Astrocyte (in vitro differentiated cells and primary cell): ENCODE measurements around the gene CNTNAP5. TPM values are rescaled to one million over a fixed set of nuclear protein-coding genes. Genes with fewer than 3 reads are reported as not detected.

Source experiments
- DNase-seq: peaks from one replicate; pipeline ENCODE4 v3.0.0-alpha.2; 2010; ENCODE audit warnings: low read depth
- FAIRE-seq: peaks from 2 replicates; lab custom pipeline; 2011; peaks lifted over from hg19 to GRCh38; lab: Jason Lieb, UNC
- H2AFZ ChIP-seq: 2 replicates; pipeline ENCODE4 v1.6.0; 2012; ENCODE audit warnings: low read depth, low read length, inconsistent platforms
- H3K27ac ChIP-seq: 2 replicates; pipeline ENCODE4 v1.5.1; 2011; ENCODE audit warnings: low read depth, low read length, inconsistent platforms
- H3K27me3 ChIP-seq: 2 replicates; pipeline ENCODE4 v1.6.0; 2011; ENCODE audit warnings: low read length, inconsistent platforms; ENCODE audit not compliant: insufficient read depth
- H3K36me3 ChIP-seq: 2 replicates; pipeline ENCODE4 v1.5.1; 2011; ENCODE audit warnings: low read length, inconsistent platforms; ENCODE audit not compliant: insufficient read depth
- H3K4me1 ChIP-seq: 2 replicates; pipeline ENCODE4 v1.5.1; 2011; ENCODE audit warnings: low read length, inconsistent platforms; ENCODE audit not compliant: insufficient read depth
- H3K4me2 ChIP-seq: 2 replicates; pipeline ENCODE4 v1.6.0; 2012; ENCODE audit warnings: low read length, inconsistent platforms
- H3K4me3 ChIP-seq: 2 replicates; pipeline ENCODE4 v1.5.1; 2011; ENCODE audit warnings: low read depth, mild to moderate bottlenecking, low read length, inconsistent platforms; ENCODE audit not compliant: insufficient read depth
- H3K79me2 ChIP-seq: 2 replicates; pipeline ENCODE4 v1.6.0; 2012; ENCODE audit warnings: mild to moderate bottlenecking, low read length, inconsistent platforms; ENCODE audit not compliant: insufficient read depth
- H3K9ac ChIP-seq: 2 replicates; pipeline ENCODE4 v1.6.0; 2012; ENCODE audit warnings: mild to moderate bottlenecking, low read length, inconsistent platforms
- H3K9me3 ChIP-seq: 2 replicates; pipeline ENCODE4 v1.5.1; 2012; ENCODE audit warnings: low read depth, mild to moderate bottlenecking, low read length, inconsistent platforms; ENCODE audit not compliant: insufficient read depth
- H4K20me1 ChIP-seq: 2 replicates; pipeline ENCODE4 v1.6.0; 2012; ENCODE audit warnings: low read length, inconsistent platforms; ENCODE audit not compliant: insufficient read depth
- H3K27ac Mint-ChIP-seq: one replicate; pipeline ENCODE4 v1.8.0; 2021; ENCODE audit warnings: mild to moderate bottlenecking, mixed read lengths; ENCODE audit not compliant: unreplicated experiment
- H3K27me3 Mint-ChIP-seq: one replicate; pipeline ENCODE4 v1.8.0; 2021; ENCODE audit warnings: low read depth, mixed read lengths; ENCODE audit not compliant: unreplicated experiment
- H3K36me3 Mint-ChIP-seq: one replicate; pipeline ENCODE4 v1.8.0; 2021; ENCODE audit warnings: low read depth, mixed read lengths; ENCODE audit not compliant: unreplicated experiment
- H3K4me1 Mint-ChIP-seq: one replicate; pipeline ENCODE4 v1.8.0; 2021; ENCODE audit warnings: low read depth, mixed read lengths; ENCODE audit not compliant: unreplicated experiment
- H3K4me3 Mint-ChIP-seq: one replicate; pipeline ENCODE4 v1.8.0; 2021; ENCODE audit warnings: mild to moderate bottlenecking, moderate library complexity, mixed read lengths; ENCODE audit not compliant: unreplicated experiment
- H3K9me3 Mint-ChIP-seq: one replicate; pipeline ENCODE4 v1.8.0; 2021; ENCODE audit warnings: mild to moderate bottlenecking, mixed read lengths; ENCODE audit not compliant: unreplicated experiment
- EZH2 ChIP-seq: IDR thresholded peaks from 2 replicates; pipeline ENCODE4 v1.6.1; 2012; ENCODE audit warnings: mild to moderate bottlenecking, low read length, inconsistent platforms; ENCODE audit not compliant: insufficient read depth
- total RNA-seq: library from RNA; stranded (reverse); gene quantifications from 2 replicates; pipeline ENCODE4 v1.2.1, GENCODE V29; 2021
- TF ChIP-seq, protein P1 (sequence below): IDR thresholded peaks from 2 replicates; pipeline ENCODE4 v1.5.1; 2011; ENCODE audit warnings: low read depth, mild to moderate bottlenecking, inconsistent platforms, low read length, moderate library complexity; ENCODE audit not compliant: insufficient read depth

The CNTNAP5 gene
- total RNA-seq, 1 donor from 2014 or later = 0.30 TPM

GRCh38 chr2:124450481-124450880 is 425.4 kb downstream of the CNTNAP5 start:
- no peaks in the 10 kb centered on the region for H3K36me3 Mint-ChIP-seq
- DNase-seq (no peak), FAIRE-seq (no peak)
- Histone ChIP-seq H3K9ac (no peak overlapping the region), H3K36me3 (no peaks in the 10 kb centered on the region), H3K27ac (no peak overlapping the region), H3K79me2 (no peaks in the 10 kb centered on the region), H3K9me3 (no peaks in the 10 kb centered on the region), H4K20me1 (no peaks in the 10 kb centered on the region), H3K4me3 (no peak overlapping the region), H3K4me2 (no peak overlapping the region), H2AFZ (no peak overlapping the region), H3K4me1 (no peaks in the 10 kb centered on the region), H3K27me3 (no peaks in the 10 kb centered on the region)
- H3K9me3 Mint-ChIP-seq = peaks cover 3% of the 10 kb centered on the region
- H3K27ac Mint-ChIP-seq = no peak overlapping the region
- H3K27me3 Mint-ChIP-seq = no peaks in the 10 kb centered on the region
- H3K4me1 Mint-ChIP-seq = no peaks in the 10 kb centered on the region
- no peak overlapping the region for H3K4me3 Mint-ChIP-seq
- no peak for TF ChIP-seq EZH2
- TF ChIP-seq, protein P1, sequence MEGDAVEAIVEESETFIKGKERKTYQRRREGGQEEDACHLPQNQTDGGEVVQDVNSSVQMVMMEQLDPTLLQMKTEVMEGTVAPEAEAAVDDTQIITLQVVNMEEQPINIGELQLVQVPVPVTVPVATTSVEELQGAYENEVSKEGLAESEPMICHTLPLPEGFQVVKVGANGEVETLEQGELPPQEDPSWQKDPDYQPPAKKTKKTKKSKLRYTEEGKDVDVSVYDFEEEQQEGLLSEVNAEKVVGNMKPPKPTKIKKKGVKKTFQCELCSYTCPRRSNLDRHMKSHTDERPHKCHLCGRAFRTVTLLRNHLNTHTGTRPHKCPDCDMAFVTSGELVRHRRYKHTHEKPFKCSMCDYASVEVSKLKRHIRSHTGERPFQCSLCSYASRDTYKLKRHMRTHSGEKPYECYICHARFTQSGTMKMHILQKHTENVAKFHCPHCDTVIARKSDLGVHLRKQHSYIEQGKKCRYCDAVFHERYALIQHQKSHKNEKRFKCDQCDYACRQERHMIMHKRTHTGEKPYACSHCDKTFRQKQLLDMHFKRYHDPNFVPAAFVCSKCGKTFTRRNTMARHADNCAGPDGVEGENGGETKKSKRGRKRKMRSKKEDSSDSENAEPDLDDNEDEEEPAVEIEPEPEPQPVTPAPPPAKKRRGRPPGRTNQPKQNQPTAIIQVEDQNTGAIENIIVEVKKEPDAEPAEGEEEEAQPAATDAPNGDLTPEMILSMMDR = no peak

DNA sequence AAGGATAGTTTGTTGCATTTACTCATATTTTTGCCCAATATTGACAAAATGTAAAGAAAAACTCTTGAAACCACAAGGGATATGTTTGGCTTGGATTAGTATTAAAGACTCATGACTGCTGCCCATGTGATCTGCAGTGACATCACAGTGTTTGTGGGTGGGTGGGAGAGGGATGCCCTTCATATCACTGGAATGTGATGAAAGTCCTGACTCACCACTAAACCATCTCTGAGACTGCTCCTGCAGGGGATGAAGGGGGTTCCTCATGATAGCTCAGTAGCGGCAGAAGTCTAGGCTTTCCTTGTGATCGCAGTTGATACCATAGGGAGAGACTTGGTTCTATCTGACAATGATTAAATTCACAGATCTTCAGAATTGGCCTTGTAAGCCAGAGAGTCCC is 451.2 kb downstream of the CNTNAP5 start:
- TF ChIP-seq, protein P1 = no peak
- no peak for TF ChIP-seq EZH2
- no peak overlapping the region for H3K27ac ChIP-seq
- DNase-seq (peak; percentile 17), FAIRE-seq (no peak)
- H3K9ac ChIP-seq = no peak overlapping the region
- Mint-ChIP-seq H3K27ac (peak overlapping the region; percentile 83), H3K4me3 (no peak overlapping the region), H3K27me3 (no peaks in the 10 kb centered on the region), H3K9me3 (peaks cover 2% of the 10 kb centered on the region), H3K4me1 (peaks cover 16% of the 10 kb centered on the region), H3K36me3 (no peaks in the 10 kb centered on the region)
- no peak overlapping the region for H3K4me3 ChIP-seq
- H3K79me2 ChIP-seq = no peaks in the 10 kb centered on the region
- H3K36me3 ChIP-seq = no peaks in the 10 kb centered on the region
- no peak overlapping the region for H2AFZ ChIP-seq
- H3K4me1 ChIP-seq = no peaks in the 10 kb centered on the region
- H3K27me3 ChIP-seq = no peaks in the 10 kb centered on the region
- no peak overlapping the region for H3K4me2 ChIP-seq
- H4K20me1 ChIP-seq = no peaks in the 10 kb centered on the region
- H3K9me3 ChIP-seq = no peaks in the 10 kb centered on the region

GRCh38 chr2:124478761-124479160 is 453.7 kb downstream of the CNTNAP5 start:
- no peaks in the 10 kb centered on the region for H3K27me3 ChIP-seq
- no peak overlapping the region for H3K9ac ChIP-seq
- no peak overlapping the region for H3K4me3 ChIP-seq
- no peak overlapping the region for H3K27ac ChIP-seq
- Mint-ChIP-seq H3K27ac (no peak overlapping the region), H3K27me3 (no peaks in the 10 kb centered on the region), H3K9me3 (no peaks in the 10 kb centered on the region), H3K4me3 (no peak overlapping the region), H3K36me3 (no peaks in the 10 kb centered on the region), H3K4me1 (peaks cover 33% of the 10 kb centered on the region)
- H2AFZ ChIP-seq = no peak overlapping the region
- DNase-seq = no peak
- H3K79me2 ChIP-seq = no peaks in the 10 kb centered on the region
- H3K4me1 ChIP-seq = no peaks in the 10 kb centered on the region
- TF ChIP-seq, protein P1 = no peak
- no peak for TF ChIP-seq EZH2
- H3K9me3 ChIP-seq = no peaks in the 10 kb centered on the region
- FAIRE-seq = no peak
- H4K20me1 ChIP-seq = no peaks in the 10 kb centered on the region
- H3K4me2 ChIP-seq = no peak overlapping the region
- no peaks in the 10 kb centered on the region for H3K36me3 ChIP-seq
